HepG2 (cell line): ENCODE data around the gene DCST2. TPM values are rescaled to one million over a fixed set of nuclear protein-coding genes. Genes with fewer than 3 reads are reported as not detected.

Source experiments
- HIVEP1 ChIP-seq: sonication (generic); formaldehyde crosslinking; IDR thresholded peaks from 2 replicates; pipeline ENCODE4 v1.4.0; 2020; ENCODE audit warnings: mild to moderate bottlenecking, missing genetic modification reagents
- MIER2 ChIP-seq: IDR thresholded peaks from 2 replicates; pipeline ENCODE4 v1.6.1; 2016; ENCODE audit warnings: missing biosample characterization, missing genetic modification reagents
- MIER3 ChIP-seq: IDR thresholded peaks from 2 replicates; pipeline ENCODE4 v1.6.1; 2016; ENCODE audit warnings: missing compliant biosample characterization, borderline replicate concordance
- NCOR1 ChIP-seq: fragments of 200-600 bp; sonication (generic); IDR thresholded peaks from 2 replicates; pipeline ENCODE4 v1.7.0; 2017; ENCODE audit warnings: antibody characterized with exemption, low read length, borderline replicate concordance
- NFRKB ChIP-seq: fragments of 450-650 bp; IDR thresholded peaks from 2 replicates; pipeline ENCODE4 v1.6.1; 2017
- NR2C2 ChIP-seq: sonication (generic); formaldehyde crosslinking; IDR thresholded peaks from 2 replicates; pipeline ENCODE4 v1.4.0; 2020; ENCODE audit warnings: missing genetic modification reagents, mild to moderate bottlenecking, moderate library complexity, borderline replicate concordance
- PHF5A ChIP-seq: IDR thresholded peaks from one replicate; pipeline ENCODE4 v1.6.1; 2018; ENCODE audit warnings: low read depth, missing genetic modification reagents; ENCODE audit not compliant: unreplicated experiment
- RBFOX2 ChIP-seq: fragments of 200-400 bp; formaldehyde crosslinking; IDR thresholded peaks from 2 replicates; pipeline ENCODE4 v1.6.1; 2017; ENCODE audit warnings: low read depth, mild to moderate bottlenecking, low read length
- XRCC5 ChIP-seq: fragments of 200-400 bp; formaldehyde crosslinking; optimal IDR thresholded peaks from 2 replicates; pipeline ENCODE3; 2017; ENCODE audit warnings: mild to moderate bottlenecking, low read length
- ZFP36 ChIP-seq: fragments of 150-350 bp; IDR thresholded peaks from 2 replicates; pipeline ENCODE4 v1.6.1; 2018; ENCODE audit warnings: borderline replicate concordance, low read length, low read depth; ENCODE audit not compliant: partially characterized antibody
- ZNF331 ChIP-seq: sonication (generic); formaldehyde crosslinking; IDR thresholded peaks from 2 replicates; pipeline ENCODE4 v1.4.0; 2020; ENCODE audit warnings: missing genetic modification reagents
- ZNF616 ChIP-seq: sonication (generic); formaldehyde crosslinking; IDR thresholded peaks from 2 replicates; pipeline ENCODE4 v1.5.0; 2020; ENCODE audit warnings: low read depth, mild to moderate bottlenecking, missing genetic modification reagents
- ZNF766 ChIP-seq: sonication (generic); formaldehyde crosslinking; IDR thresholded peaks from 2 replicates; pipeline ENCODE4 v1.5.0; 2020; ENCODE audit warnings: missing genetic modification reagents, borderline replicate concordance
- ZSCAN31 ChIP-seq: sonication (generic); formaldehyde crosslinking; IDR thresholded peaks from 2 replicates; pipeline ENCODE4 v1.5.0; 2020; ENCODE audit warnings: low read depth, mild to moderate bottlenecking, missing genetic modification reagents
- polyA plus RNA-seq, 8 experiments: library from polyadenylated mRNA; depleted of rRNA in 3 of 8; stranded (reverse) in 7 of 8; unstranded in 1 of 8; fragments of >200 nt; fragmentation: Illumina TruSeq in 4 of 8; extraction: Trizol in 4 of 8; gene quantifications; 2 replicates each; pipeline versions ENCODE4 v1.2.1 to v1.2.3, GENCODE V29; 2011 to 2016; ENCODE audit warnings: low read depth in 4 of 8, missing spikeins in 1 of 8, mixed read lengths in 1 of 8; ENCODE audit not compliant: insufficient read depth in 1 of 8
- total RNA-seq, 5 experiments: library from RNA; depleted of rRNA; stranded (reverse); fragments of >200 nt; fragmentation: Illumina TruSeq; extraction: Trizol; gene quantifications; 2 replicates each; pipeline ENCODE4 v1.2.3, GENCODE V29; 2016; ENCODE audit warnings: low read depth in 1 of 5
- TF ChIP-seq, protein P1 (sequence below): sonication (generic); formaldehyde crosslinking; IDR thresholded peaks from 2 replicates; pipeline ENCODE4 v1.4.0; 2020; ENCODE audit warnings: mild to moderate bottlenecking, missing genetic modification reagents
- TF ChIP-seq, protein P2 (sequence below): sonication (generic); formaldehyde crosslinking; IDR thresholded peaks from 2 replicates; pipeline ENCODE4 v1.4.0; 2020; ENCODE audit warnings: low read depth, missing genetic modification reagents
- TF ChIP-seq, protein P3 (sequence below): IDR thresholded peaks from 2 replicates; pipeline ENCODE4 v1.6.1; 2016; ENCODE audit warnings: missing genetic modification reagents, missing compliant biosample characterization

DCST2 gene
- total and polyA plus RNA-seq, 2 of the 13 experiments (the other 11 are each of a cell fraction or from before 2014, with no cell fraction given), result 0.74 TPM; not detected in 1

GRCh38 chr1:155050560-155051341 lies 17.2 kb upstream of the DCST2 start, which contains the start of gene ADAM15 (continued):
- TF ChIP-seq, protein P1, sequence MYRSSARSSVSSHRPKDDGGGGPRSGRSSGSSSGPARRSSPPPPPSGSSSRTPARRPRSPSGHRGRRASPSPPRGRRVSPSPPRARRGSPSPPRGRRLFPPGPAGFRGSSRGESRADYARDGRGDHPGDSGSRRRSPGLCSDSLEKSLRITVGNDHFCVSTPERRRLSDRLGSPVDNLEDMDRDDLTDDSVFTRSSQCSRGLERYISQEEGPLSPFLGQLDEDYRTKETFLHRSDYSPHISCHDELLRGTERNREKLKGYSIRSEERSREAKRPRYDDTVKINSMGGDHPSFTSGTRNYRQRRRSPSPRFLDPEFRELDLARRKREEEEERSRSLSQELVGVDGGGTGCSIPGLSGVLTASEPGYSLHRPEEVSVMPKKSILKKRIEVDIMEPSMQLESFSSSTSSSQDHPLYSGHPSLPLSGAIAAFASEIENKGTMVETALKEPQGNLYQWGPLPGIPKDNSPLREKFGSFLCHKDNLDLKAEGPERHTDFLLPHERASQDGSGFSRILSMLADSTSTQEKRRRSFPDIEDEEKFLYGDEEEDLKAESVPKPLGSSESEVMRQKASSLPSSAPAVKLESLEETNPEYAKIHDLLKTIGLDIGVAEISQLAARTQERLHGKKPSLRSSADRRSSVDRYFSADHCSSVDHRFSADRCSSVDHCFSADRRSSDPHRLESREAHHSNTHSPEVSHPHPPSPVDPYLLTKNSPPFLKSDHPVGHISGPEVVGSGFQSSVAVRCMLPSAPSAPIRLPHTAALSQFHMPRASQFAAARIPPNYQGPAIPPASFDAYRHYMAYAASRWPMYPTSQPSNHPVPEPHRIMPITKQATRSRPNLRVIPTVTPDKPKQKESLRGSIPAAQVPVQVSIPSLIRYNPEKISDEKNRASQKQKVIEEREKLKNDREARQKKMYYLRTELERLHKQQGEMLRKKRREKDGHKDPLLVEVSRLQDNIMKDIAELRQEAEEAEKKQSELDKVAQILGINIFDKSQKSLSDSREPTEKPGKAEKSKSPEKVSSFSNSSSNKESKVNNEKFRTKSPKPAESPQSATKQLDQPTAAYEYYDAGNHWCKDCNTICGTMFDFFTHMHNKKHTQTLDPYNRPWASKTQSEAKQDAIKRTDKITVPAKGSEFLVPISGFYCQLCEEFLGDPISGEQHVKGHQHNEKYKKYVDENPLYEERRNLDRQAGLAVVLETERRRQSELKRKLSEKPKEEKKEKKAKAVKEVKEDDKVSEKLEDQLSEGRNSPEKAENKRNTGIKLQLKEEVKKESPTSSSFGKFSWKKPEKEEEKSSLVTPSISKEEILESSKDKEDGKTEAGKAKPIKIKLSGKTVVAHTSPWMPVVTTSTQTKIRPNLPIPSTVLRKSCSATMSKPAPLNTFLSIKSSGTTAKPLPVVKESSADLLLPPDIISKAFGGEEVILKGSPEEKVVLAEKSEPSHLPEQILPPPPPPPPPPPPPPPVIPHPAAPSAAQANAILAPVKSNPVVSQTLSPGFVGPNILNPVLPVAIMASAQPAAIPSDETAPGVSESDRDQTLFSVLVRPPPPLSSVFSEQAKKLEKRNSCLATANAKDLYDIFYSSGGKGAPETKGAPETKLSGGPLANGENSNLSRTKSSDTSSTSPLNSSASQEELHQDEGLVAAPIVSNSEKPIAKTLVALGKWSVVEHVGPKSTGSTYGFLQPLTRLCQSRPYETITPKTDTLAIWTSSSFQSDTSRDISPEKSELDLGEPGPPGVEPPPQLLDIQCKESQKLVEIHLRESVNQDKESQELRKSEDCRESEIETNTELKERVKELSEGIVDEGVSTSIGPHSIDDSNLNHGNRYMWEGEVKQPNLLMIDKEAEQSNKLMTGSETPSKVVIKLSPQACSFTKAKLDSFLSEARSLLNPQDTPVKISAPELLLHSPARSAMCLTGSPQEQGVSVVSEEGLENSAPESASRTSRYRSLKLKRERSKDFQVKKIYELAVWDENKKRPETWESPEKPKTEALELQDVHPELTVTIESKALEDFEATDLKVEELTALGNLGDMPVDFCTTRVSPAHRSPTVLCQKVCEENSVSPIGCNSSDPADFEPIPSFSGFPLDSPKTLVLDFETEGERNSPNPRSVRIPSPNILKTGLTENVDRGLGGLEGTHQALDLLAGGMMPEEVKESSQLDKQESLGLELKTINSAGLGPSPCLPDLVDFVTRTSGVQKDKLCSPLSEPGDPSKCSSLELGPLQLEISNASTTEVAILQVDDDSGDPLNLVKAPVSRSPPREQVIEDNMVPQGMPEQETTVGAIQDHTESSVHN (CRISPR knock-in tag), result no peak; the same call in 1 of the 2 replicates
- TF ChIP-seq, protein P2, sequence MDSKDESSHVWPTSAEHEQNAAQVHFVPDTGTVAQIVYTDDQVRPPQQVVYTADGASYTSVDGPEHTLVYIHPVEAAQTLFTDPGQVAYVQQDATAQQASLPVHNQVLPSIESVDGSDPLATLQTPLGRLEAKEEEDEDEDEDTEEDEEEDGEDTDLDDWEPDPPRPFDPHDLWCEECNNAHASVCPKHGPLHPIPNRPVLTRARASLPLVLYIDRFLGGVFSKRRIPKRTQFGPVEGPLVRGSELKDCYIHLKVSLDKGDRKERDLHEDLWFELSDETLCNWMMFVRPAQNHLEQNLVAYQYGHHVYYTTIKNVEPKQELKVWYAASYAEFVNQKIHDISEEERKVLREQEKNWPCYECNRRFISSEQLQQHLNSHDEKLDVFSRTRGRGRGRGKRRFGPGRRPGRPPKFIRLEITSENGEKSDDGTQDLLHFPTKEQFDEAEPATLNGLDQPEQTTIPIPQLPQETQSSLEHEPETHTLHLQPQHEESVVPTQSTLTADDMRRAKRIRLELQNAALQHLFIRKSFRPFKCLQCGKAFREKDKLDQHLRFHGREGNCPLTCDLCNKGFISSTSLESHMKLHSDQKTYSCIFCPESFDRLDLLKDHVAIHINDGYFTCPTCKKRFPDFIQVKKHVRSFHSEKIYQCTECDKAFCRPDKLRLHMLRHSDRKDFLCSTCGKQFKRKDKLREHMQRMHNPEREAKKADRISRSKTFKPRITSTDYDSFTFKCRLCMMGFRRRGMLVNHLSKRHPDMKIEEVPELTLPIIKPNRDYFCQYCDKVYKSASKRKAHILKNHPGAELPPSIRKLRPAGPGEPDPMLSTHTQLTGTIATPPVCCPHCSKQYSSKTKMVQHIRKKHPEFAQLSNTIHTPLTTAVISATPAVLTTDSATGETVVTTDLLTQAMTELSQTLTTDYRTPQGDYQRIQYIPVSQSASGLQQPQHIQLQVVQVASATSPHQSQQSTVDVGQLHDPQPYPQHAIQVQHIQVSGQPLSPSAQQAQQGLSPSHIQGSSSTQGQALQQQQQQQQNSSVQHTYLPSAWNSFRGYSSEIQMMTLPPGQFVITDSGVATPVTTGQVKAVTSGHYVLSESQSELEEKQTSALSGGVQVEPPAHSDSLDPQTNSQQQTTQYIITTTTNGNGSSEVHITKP (CRISPR knock-in tag), result peak; percentile 29; the same call in 1 of the 2 replicates
- no peak for TF ChIP-seq ZFP36
- TF ChIP-seq NR2C2 (CRISPR knock-in tag), result peak; percentile 12; the same call in 1 of the 2 replicates
- TF ChIP-seq PHF5A (CRISPR knock-in tag), result peak; percentile 48
- TF ChIP-seq ZNF331 (CRISPR knock-in tag), result peak; percentile 60; the same call in 1 of the 2 replicates
- TF ChIP-seq ZSCAN31, result peak; percentile 94; the same call in 1 of the 2 replicates
- TF ChIP-seq MIER3 (CRISPR knock-in tag), result no peak
- TF ChIP-seq XRCC5, result peak; percentile 94
- peak; percentile 76 for TF ChIP-seq RBFOX2
- no peak for TF ChIP-seq NCOR1
- 0 out of 2 replicates have a peak, but pooled peaks have one; percentile 13 for TF ChIP-seq MIER2
- no peak; the same call in none of the 2 replicates for TF ChIP-seq ZNF616 (CRISPR knock-in tag)
- TF ChIP-seq NFRKB, result no peak
- TF ChIP-seq HIVEP1 (CRISPR knock-in tag), result peak; percentile 45; the same call in 1 of the 2 replicates
- TF ChIP-seq, protein P3, sequence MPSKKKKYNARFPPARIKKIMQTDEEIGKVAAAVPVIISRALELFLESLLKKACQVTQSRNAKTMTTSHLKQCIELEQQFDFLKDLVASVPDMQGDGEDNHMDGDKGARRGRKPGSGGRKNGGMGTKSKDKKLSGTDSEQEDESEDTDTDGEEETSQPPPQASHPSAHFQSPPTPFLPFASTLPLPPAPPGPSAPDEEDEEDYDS (CRISPR knock-in tag), result 0 out of 2 replicates have a peak, but pooled peaks have one; percentile 6
- TF ChIP-seq ZNF766 (CRISPR knock-in tag), result peak; percentile 87; the same call in 1 of the 2 replicates
